HEK293T (cell line): Measurements from ENCODE around the gene OR13J1.

Experiments
- CTCF ChIA-PET: fragments of 350-600 bp; formaldehyde crosslinking; extraction: SDS; loops from one replicate; lab custom pipeline; 2021; ENCODE audit warnings: antibody characterized with exemption, inconsistent platforms; lab: Yijun Ruan, JAX
- POLR2A ChIA-PET: fragments of 350-600 bp; formaldehyde crosslinking; extraction: SDS; loops from one replicate; lab custom pipeline; 2020; ENCODE audit warnings: antibody characterized with exemption, inconsistent platforms; lab: Yijun Ruan, JAX
- DNase-seq: peaks from one replicate; pipeline ENCODE4 v3.0.0; 2012; ENCODE audit warnings: mixed read lengths; ENCODE audit errors: extremely low spot score
- ARNT ChIP-seq: fragments of 450-650 bp; IDR thresholded peaks from 2 replicates; pipeline ENCODE4 v1.6.1; 2017; ENCODE audit warnings: mild to moderate bottlenecking
- BHLHE40 ChIP-seq: fragments of 450-650 bp; IDR thresholded peaks from 2 replicates; pipeline ENCODE4 v1.6.1; 2016; ENCODE audit warnings: mild to moderate bottlenecking, moderate library complexity, borderline replicate concordance
- CTBP1 ChIP-seq: fragments of 450-650 bp; IDR thresholded peaks from 2 replicates; pipeline ENCODE4 v1.6.1; 2016; ENCODE audit warnings: borderline replicate concordance
- ELF4 ChIP-seq: fragments of 450-650 bp; IDR thresholded peaks from 2 replicates; pipeline ENCODE4 v1.6.1; 2017; ENCODE audit warnings: antibody characterized with exemption
- FOXA1 ChIP-seq: fragments of 450-650 bp; IDR thresholded peaks from 2 replicates; pipeline ENCODE4 v1.6.1; 2016; ENCODE audit warnings: mild to moderate bottlenecking
- FOXK2 ChIP-seq: fragments of 450-650 bp; IDR thresholded peaks from 2 replicates; pipeline ENCODE4 v1.6.1; 2016; ENCODE audit warnings: mild to moderate bottlenecking
- FOXM1 ChIP-seq: fragments of 450-650 bp; IDR thresholded peaks from 2 replicates; pipeline ENCODE4 v1.6.1; 2017; ENCODE audit warnings: mild to moderate bottlenecking, borderline replicate concordance
- HDGF ChIP-seq: fragments of 450-650 bp; IDR thresholded peaks from 2 replicates; pipeline ENCODE4 v1.6.1; 2017; ENCODE audit warnings: antibody characterized with exemption, borderline replicate concordance
- L3MBTL2 ChIP-seq: fragments of 450-650 bp; conservative IDR thresholded peaks from 2 replicates; pipeline ENCODE4 v1.6.1; 2016; ENCODE audit warnings: mild to moderate bottlenecking
- LEF1 ChIP-seq: fragments of 450-650 bp; IDR thresholded peaks from 2 replicates; pipeline ENCODE4 v1.6.1; 2017; ENCODE audit warnings: mild to moderate bottlenecking, borderline replicate concordance
- NFRKB ChIP-seq: fragments of 450-650 bp; IDR thresholded peaks from 2 replicates; pipeline ENCODE4 v1.6.1; 2016; ENCODE audit warnings: mild to moderate bottlenecking, moderate library complexity
- SP1 ChIP-seq: fragments of 450-650 bp; IDR thresholded peaks from 2 replicates; pipeline ENCODE4 v1.6.1; 2017
- SUZ12 ChIP-seq: fragments of 450-650 bp; IDR thresholded peaks from 2 replicates; pipeline ENCODE4 v1.6.1; 2016; ENCODE audit warnings: mild to moderate bottlenecking
- TARDBP ChIP-seq: fragments of 450-650 bp; IDR thresholded peaks from 2 replicates; pipeline ENCODE4 v1.6.1; 2016
- ZNF384 ChIP-seq: fragments of 450-650 bp; IDR thresholded peaks from 2 replicates; pipeline ENCODE4 v1.6.1; 2016
- TF ChIP-seq, protein P1 (sequence below): fragments of 450-650 bp; IDR thresholded peaks from 2 replicates; pipeline ENCODE4 v1.6.1; 2016

The OR13J1 gene

DNA sequence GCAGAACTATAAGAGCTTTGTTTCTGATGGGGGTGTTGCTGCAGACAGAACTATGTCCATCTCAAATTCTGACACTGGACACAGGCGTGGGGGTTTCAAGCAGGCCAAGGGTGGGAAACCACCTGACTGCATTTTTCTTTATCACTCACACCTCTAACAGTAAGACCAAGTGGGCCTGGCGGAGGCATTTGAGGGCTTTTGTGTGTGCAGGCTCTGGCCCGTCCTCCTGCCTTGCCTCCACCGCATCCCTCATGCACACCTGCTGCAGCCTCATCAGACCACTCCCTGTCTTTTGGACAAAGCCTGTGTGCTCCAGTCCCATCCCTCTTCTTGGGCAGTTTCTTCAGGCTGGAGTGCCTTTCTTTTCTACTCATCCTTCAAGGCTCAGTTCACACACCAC, 7.9 kb downstream of the OR13J1 start:
- TF ChIP-seq SP1 = no peak
- TF ChIP-seq BHLHE40 = no peak
- no peak for TF ChIP-seq LEF1
- no peak for TF ChIP-seq FOXK2
- TF ChIP-seq SUZ12 = no peak
- no peak for TF ChIP-seq TARDBP
- TF ChIP-seq HDGF = no peak
- TF ChIP-seq FOXA1 = no peak
- no peak for TF ChIP-seq FOXM1
- TF ChIP-seq ZNF384 = no peak
- TF ChIP-seq NFRKB = no peak
- TF ChIP-seq, protein P1, sequence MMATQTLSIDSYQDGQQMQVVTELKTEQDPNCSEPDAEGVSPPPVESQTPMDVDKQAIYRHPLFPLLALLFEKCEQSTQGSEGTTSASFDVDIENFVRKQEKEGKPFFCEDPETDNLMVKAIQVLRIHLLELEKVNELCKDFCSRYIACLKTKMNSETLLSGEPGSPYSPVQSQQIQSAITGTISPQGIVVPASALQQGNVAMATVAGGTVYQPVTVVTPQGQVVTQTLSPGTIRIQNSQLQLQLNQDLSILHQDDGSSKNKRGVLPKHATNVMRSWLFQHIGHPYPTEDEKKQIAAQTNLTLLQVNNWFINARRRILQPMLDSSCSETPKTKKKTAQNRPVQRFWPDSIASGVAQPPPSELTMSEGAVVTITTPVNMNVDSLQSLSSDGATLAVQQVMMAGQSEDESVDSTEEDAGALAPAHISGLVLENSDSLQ = no peak
- TF ChIP-seq ELF4 = no peak
- TF ChIP-seq L3MBTL2 = no peak
- no peak for TF ChIP-seq CTBP1
- ChIA-PET POLR2A (no interaction called here), CTCF (no interaction called here)
- no peak for DNase-seq

DNA sequence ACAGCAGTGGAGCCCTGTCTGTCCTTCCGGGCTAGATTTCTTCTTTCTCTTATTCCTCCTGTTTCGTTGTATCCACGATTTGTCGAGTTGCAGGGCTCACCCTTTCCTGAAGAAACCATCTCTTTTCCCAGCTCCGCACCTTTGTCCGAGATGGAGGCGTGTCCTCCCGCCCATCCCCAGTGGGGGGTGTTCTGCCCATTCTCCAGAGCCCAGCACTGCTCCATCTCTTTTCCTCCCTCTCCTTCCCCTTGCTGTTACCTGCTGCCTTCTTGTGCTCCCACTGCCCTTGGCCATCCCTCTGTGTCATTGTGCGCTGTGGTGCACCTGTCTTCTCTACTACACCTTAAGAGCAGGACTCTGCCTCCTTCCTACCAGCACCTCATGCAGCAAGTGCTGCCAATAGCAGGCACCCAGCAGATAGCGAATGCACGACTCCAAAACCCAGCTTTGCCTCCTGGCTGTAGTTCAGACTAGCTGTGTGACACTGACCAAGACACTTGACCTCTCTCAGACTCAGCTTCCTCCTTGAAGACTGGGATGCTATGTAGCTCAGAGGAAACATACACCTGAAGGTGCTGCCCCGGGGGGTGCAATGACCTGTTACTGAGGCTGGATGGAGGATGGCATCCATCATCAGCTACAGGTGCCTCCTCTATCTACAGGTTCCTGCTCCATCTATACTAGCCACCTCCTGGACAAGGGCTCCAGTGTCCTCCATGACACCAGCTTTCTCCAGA, 8.9 kb downstream of the OR13J1 start:
- POLR2A ChIA-PET = no interaction called here
- DNase-seq = no peak
- CTCF ChIA-PET = no interaction called here
- TF ChIP-seq ARNT (no peak), L3MBTL2 (no peak), HDGF (no peak), FOXM1 (no peak), SUZ12 (no peak), FOXA1 (no peak), ELF4 (no peak), NFRKB (no peak), SP1 (no peak), LEF1 (no peak), ZNF384 (no peak), BHLHE40 (no peak), TARDBP (no peak)
- TF ChIP-seq, protein P1 = no peak

DNA sequence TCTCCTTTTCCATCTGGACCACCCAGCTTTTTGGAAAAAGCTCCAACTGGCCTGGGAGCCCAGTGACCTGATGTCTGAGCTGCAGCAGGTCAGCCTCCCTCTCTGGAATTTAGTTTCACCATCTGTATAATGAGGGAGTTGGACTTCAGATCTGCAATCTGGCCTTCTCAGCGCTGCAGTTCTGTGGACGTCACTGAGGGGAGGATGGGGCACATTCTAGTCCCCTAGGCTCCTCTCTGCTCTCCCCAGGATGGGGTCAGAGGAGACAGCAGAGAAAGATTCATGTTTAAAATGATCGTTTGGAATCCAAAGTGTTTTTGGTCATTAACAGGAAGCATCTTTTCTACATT, 10.2 kb downstream of the OR13J1 start:
- ChIA-PET POLR2A (no interaction called here), CTCF (no interaction called here)
- DNase-seq = no peak
- TF ChIP-seq CTBP1 = no peak

DNA sequence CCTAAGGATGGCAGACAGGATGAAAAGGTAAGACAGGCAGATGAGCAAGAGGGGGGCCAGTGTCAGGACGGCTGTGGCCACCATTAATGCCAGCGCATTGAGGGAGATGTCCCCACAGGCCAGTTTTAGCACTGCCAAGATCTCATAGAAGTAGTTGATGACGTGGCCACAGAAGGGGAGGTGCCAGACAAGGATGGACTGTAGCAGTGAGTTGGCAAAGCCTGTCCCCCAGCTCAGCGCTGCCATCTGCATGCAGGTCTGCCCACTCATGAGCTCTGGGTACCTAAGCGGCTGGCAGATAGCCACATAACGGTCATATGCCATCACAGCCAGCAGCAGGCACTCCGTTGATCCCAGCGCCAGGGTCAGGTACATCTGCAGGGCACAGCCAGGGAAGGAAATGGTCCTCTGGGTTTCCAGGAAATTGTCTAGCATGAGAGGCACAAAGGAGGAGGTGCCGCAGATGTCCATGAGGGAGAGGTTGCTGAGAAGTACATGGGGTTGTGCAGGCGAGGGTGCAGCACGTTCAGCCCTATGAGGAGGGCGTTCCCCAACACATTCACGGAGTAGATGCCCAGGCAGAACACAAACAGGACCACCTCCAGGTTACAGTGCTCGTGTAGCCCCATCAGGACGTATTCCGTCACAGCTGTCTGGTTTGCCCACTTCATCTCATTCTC, 10.8 kb downstream of the OR13J1 start:
- ChIA-PET POLR2A (no interaction called here), CTCF (no interaction called here)
- no peak for DNase-seq
- TF ChIP-seq ARNT (no peak), BHLHE40 (no peak), FOXA1 (no peak), SP1 (no peak), NFRKB (no peak), CTBP1 (no peak), HDGF (no peak), L3MBTL2 (no peak), FOXM1 (no peak), ELF4 (no peak), FOXK2 (no peak), LEF1 (no peak), ZNF384 (no peak), TARDBP (no peak)
- TF ChIP-seq, protein P1 = no peak

DNA sequence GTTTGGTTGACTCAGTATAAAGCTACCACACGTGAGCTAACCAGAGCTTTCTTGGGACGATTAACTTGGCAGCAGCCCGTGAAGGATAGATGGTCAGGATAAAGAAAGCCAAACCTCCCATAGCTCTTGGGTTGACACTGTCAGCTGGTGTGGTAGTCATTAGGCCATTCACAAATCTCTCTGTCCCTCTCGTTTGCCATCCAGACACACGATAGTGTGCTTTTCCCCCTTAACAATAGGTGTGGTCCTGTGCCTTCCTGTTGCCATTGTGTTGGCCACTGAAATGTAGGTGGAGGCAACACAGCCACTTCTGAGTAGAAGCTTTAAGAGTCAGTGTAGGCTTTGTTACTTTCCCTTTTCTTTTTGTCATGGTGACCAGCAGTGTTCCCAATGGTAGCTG, 11.7 kb downstream of the OR13J1 start:
- CTCF ChIA-PET = no interaction called here

More for the DNA sequence above, 11.7 kb downstream of the OR13J1 start:
- POLR2A ChIA-PET = no interaction called here
- DNase-seq = no peak
- no peak for TF ChIP-seq L3MBTL2
- TF ChIP-seq FOXA1 = no peak
- no peak for TF ChIP-seq BHLHE40
- TF ChIP-seq, protein P1 = no peak
- TF ChIP-seq ZNF384 = no peak
- no peak for TF ChIP-seq TARDBP
- TF ChIP-seq CTBP1 = no peak
- no peak for TF ChIP-seq HDGF
- TF ChIP-seq ARNT = no peak
- TF ChIP-seq NFRKB = no peak
- TF ChIP-seq FOXM1 = no peak
- no peak for TF ChIP-seq FOXK2
- TF ChIP-seq LEF1 = no peak
- no peak for TF ChIP-seq SUZ12
- no peak for TF ChIP-seq ELF4
- TF ChIP-seq SP1 = no peak
